ENCODE data around the gene ZNF26.
"Not testable (repeated sequence)": the region's sequence is repeated elsewhere in the genome, so short reads cannot be mapped to it uniquely, and the experiment has no call there.

Gene ZNF26

DNA sequence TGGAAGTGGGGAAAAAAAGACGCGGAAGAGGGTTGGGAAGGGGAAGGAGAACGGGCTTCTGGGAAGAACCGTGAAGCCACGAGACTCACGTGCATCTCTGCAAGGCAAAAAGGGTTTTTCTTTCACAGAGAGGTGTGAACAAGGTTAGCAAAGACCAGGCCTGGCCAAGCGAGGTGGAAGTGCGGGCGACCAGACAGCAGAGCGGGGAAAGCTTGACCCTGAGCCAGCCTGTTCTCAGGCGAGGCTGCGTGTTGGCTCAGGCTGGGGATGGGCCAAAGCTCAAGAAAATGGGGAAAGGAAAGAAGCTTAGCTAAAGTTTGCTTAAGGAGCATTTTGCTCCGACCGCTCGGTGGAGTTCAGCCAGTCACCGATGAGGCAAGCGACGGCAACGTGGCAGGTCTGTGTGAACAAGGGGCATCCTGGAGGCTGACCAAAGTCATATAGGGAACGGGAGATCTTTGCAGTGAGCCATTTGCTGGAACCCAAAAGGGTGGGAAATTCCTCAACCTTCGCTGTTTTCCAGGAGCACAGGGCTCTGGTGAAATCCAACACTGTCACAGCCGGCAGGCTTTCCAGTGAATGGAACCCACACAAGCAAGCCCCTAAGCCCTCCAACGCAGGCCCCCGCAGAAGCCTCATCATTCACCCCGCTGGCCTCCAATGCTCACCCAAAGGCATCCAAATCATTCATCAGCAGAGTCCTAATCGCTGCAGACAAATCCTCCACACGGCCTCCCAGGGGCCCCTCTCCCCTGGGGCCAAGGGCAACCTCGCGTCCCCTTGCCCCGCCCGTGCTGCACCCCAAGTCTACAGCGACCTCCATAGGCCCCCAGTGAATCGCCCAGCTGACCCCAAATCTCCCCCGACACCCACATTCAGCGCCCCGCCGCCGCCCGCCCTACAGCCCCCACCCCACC lies 30.8 kb upstream of the ZNF26 start:
- peak; percentile 65 for DNase-seq

DNA sequence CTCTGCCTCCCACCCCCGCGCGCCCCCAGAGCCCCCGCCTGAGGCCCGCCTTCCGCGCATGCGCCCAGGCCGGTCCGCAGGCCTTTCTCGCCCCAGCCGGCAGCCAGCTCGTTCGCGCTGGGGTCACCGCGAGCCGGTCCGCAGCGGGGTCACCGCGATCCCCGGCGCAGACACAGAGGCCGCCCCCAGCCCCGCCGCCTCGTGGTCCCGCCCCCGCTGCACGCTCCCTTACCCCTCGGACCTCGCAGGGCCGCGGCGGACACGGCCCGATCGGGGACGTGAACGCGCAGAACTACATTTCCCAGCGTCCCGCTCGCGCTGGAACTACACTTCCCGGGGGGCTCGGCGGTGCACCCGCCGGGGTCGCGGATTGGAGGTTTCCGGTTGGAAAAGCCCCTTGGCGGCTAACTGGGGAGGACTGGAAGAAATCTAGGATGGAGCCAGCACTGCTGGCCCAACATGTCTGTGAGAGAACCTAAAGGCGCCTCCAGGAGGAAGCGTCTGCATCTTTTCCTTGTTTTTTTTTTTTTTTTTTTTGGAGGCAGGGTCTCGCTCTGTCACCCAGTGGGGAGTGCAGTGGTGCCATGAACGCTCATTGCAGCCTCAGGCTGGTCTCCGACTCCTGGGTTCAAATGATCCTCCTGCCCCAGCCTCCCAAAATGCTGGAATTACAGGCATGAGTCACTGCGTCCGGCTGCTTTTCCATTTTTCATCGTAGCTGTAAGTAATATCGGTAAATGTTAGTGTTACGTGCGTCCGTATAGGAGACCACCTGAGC lies 30.0 kb upstream of the ZNF26 start, which contains the start of gene ZNF605:
Gene ZNF605, minus strand, starts transcription at position 296 of the 778 bp plus-strand sequence. CDS start 10,671 bp downstream, outside the sequence.
- DNase-seq: peak; percentile 95

DNA sequence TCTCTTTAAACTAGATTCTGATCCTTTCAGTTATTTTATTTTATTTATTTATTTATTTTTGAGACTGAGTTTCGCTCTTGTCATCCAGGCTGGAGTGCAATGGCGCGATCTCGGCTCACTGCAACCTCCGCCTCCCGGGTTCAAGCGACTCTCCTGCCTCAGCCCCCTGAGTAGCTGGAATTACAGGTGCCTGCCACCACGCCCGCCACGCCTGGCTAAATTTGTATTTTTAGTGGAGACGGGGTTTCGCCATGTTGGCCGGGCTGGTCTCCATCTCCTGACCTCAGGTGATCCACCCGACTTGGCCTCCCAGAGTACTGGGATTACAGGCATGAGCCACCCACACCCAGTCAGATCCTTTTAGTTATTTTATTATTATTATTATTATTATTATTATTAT lies 24.4 kb upstream of the ZNF26 start:
- DNase-seq: not testable (repeated sequence)

DNA sequence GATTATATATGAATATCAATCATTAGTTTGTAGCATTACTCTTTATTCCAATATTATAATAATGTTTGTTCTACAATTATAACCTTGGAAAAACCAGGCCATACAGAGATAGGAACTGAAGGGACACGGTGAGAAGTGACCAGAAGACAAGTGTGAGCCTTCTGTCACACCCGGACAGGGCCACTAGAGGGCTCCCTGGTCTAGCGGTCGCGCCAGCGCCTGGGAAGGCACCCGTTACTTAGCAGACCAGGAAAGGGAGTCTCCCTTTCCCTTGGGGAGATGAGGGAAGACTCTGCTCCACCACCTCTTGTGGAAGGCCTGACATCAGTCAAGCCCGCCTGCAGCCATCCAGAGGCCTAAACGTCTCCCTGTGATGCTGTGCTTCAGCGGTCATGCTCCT lies 22.2 kb upstream of the ZNF26 start:
- DNase-seq: not testable (repeated sequence)

DNA sequence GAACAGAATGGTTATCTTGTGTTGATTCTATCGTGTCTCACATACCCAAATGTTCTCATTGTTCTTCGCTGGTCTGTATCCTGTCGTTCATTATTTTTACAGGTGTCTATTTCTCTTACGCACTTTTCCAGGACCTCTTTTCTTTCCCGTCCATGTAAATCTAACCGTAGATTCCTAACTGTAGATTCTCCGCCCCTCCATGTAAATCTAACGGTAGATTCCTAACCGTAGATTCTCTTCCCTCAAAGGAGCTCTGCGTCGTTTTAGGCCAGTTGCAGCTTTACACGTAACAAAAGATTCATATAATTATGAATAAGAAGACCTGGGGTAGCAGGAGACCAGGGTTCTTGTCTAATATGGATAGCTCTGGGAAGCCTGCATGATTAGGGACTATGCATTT lies 20.4 kb upstream of the ZNF26 start:
- DNase-seq: no peak

DNA sequence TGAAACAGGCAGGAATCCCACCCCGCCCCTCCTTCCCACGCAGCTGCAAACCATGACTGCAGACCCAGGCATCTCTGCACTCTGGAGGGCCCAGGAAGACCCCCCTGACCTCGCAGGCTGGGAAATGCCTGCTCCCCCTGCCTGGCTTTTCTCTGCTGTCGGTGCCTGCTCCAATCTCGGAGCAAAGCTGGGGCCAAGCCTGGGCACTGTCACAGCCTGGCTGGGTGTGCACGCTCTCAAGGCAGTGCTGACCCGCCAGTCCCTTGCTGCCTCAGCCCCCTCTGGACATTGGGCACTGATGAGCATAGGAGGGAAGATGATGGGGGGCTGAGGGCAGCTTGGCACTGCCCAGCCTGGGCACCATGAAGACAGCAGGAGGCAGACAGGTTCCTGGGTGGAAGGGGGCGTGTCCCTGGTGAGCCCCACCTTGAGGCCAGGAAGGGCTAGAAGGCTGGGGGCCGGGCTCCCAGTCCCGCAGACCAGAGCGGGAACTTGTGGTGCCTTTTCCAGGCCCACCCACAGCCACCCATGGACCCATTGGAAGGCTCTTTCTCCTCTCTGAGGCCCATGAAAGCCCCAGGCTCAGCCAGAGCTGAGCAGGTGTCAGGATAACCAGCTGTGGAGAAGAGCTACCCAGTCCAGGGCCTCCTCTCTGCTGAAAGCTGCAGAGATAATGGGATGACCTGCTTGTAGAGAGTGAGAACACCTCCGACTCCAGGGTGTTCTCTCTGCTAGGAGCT lies 19.3 kb upstream of the ZNF26 start:
- no peak for DNase-seq

DNA sequence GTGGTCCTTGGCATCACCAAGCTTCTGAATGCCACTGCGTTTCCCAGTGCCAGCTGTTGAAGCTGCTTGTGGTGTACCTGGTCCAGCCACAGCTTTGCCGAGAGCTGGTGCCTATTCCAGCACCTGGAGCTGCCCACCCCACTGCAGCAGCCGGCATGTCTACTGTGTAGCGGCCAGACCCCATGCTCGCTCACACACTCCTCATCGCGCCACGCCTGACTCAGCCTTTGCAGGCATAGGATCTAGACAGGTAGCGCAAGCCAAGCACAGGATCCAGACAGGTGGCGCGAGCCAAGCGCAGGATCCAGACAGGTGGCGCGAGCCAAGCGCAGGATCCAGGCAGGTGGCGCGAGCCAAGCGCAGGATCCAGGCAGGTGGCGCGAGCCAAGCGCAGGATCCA lies 18.4 kb upstream of the ZNF26 start:
- DNase-seq: no peak

DNA sequence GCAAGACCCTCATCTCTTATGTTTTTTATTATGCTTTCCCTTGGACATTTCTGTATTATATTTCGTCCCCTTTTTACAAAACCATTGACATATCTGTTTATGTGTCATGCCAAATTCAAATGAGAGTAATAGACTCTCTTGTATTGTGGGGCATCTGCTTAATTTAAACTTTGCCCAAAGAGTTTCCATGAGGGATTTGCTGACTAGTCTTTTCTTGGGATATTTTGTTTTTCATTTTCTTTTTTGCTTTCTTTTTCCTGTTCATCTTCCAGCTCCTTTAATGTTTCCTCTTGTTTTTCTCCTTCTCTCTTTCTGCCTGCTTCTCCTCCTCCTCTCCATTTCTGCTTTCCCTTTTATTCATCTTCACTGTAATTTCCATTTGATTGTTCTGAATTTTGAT lies 13.8 kb upstream of the ZNF26 start:
- no peak for DNase-seq

DNA sequence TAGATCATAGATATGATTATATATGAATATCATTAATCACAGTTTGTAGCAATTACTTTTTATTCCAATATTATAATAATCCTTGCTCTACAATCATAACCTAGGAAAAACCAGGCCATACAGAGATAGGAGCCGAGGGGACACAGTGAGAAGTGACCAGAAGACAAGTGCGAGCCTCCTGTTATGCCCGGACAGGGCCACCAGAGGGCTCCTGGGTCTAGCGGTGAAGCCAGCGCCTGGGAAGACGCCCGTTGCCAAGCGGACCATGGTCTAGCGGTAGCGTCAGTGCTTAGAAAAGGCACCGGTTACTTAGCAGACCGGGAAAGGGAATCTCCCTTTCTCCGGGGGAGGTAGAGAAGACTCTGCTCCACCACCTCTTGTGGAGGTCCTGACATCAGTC lies 9.3 kb upstream of the ZNF26 start:
- not testable (repeated sequence) for DNase-seq

DNA sequence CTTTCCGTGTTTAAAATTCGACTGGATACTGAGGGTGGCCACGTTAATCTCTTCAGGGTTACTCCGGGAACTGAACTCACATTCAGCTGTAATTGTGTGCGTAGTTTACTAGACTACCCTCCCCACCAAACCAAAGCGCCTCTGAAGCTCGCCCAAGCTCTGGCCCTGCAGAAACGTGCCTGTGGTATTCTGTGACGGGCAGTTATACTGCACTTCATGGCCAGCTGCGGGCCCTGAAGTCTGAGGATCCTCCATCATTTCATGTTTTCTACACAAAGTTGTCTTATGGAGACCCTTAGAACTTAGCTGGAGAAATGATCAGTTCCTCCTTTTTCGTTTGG lies 688 bp downstream of the ZNF26 start:
- no peak for DNase-seq

DNA sequence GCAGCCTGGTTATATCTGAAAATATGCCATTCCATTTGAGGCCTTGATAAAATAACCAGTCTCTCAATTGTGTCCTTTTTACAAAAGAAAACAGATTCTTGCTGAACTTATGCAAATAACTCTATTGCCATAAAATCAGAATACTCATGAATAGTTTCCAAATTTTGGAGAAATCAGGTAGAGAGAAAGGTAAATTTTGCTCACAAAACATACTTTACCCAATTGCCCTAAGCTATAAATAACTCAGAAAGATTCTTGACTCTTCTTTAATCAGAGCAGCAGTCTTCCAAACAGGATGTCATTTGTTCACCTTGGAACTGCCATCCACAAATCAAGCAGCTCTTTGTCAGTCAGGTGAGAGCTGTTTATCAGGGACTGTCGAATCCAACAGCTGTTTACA lies 12.6 kb downstream of the ZNF26 start:
- DNase-seq: no peak

DNA sequence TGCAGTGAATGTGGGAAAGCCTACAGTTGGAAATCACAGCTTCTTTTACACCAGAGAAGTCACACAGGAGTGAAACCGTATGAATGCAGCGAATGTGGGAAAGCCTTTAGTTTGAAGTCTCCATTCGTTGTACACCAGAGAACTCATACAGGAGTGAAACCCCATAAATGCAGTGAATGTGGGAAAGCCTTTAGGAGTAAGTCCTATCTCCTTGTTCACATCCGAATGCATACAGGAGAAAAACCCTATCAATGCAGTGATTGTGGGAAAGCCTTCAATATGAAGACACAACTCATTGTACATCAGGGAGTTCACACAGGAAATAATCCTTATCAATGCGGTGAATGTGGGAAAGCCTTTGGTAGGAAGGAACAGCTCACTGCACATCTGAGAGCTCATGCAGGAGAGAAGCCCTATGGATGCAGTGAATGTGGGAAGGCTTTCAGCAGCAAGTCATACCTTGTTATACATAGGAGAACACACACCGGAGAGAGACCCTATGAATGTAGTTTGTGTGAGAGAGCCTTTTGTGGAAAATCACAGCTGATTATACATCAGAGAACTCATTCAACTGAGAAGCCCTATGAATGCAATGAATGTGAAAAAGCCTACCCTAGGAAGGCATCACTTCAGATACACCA lies 24.6 kb downstream of the ZNF26 start:
- no peak for DNase-seq

DNA sequence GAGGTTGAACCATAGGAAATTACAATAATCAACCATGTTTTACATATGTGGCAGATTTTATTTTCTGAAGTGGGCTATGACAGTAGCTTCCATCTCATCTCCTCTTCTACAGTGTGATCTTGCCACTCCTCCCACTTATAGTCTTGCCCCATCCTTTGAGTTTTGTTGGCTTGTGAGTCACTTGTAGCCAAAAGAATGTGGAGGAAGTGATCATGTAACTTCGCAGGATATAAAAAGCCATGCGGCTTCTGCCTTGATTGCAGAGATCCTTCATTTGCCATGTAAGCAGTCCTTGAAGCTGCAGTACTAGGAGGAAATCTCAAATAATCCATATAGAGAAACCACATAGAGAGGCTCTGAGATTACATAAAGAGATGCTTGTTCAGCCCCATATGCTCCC lies 37.4 kb downstream of the ZNF26 start:
- DNase-seq: no peak

DNA sequence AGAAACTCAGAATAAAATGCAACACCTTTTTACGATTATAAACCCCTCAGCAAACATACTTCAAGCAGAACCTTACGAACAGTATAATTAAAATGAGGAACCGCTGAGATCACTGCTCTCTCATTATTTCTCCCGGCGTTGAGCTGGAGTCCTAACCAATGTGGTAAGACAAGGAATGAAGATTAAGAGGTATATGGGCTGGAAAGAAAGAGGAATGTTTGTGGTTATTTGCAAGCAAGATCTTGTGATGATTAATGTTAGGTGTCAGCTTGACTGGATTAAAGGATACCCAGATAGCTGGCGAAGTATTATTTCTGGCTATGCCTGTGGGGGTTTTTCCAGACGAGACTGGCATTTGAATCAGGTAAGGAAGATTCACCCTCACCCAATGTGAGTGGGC lies 40.8 kb downstream of the ZNF26 start:
- no peak for DNase-seq

DNA sequence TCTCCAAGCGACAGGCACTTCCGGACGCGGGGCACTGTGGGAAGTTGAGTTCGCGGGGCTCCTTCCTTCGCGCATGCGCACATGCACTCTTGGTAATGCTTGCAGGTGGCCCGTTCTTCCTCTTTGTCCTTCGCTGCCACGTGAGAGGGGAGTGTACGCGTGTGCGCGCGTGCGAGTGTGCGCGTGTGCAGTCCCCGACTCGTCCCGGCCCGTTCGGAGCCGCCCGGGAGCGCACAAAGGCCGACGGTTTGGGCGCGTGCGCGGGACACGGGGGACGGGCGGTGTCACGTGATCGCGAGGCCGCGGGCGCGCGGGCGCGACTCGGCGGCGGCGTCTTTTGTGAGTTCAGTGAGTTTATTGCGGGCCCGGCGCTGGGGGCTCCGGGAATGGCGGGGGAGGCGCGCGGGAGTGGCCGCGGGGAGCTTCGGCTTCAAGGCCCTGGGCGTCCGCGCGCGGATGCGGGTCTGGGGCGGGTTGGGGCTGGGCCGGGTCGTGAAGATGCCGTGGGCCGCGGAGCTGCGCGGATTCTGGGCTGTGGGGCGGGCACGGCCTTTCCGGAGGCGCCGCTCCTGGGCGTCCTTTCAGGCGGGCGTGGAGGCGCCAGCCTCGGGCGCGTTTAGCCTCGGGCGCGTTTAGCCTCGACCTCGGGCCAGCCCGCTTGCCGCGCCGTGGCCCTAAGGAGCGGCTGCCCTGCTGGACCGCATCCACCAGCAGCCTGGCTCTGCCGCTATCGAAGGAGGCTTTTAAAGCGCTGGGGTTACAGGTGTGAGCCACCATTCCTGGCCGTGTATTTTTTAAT lies 51.2 kb downstream of the ZNF26 start, which contains the start of gene ZNF84:
Gene ZNF84, plus strand, starts transcription at position 303 of the 799 bp plus-strand sequence. CDS start 3,959 bp downstream, outside the sequence.
- peak; percentile 97 for DNase-seq

DNA sequence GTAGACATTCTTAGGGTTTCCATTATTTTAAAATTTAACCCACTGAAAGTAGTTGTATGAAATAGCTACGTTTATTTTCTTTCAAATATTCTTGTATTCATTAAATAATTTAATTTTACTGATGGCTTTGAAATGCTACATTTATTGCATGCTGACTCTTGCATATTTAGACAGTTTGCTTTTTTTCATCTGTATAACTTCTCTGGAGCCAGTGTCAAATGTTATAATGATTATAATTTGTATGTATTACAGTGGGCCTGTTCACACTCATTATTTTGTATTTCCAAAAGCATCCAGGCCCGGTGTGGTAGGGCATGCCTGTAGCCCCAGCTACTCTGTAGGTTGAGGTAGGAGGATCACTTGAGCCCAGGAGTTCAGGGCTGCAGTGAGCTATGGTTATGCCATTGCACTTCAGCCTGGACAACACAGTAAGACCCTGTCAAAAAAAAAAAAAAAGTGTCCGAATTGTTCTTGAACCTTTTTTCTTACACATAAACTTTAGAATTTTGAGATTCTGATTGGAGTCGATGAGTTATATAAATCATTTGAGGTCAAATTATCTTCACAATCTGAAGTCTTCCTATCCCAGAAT lies 52.0 kb downstream of the ZNF26 start:
- DNase-seq: no peak

DNA sequence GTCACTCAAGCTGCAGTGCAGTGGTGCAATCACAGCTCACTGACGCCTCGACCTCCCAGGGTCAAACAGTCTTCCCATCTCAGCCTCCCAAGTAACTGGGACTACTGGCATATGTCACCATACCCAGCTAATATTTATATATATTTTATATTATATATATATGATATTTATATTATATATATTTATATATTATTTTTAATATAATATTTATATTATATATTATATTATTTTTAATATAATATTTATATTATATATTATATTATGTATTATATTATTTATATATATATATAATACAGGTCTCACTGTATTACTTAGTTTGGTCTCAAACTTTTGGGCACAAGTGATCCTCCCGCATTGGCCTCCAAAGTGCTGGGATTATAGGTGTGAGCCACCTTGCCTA lies 60.5 kb downstream of the ZNF26 start:
- no peak for DNase-seq

DNA sequence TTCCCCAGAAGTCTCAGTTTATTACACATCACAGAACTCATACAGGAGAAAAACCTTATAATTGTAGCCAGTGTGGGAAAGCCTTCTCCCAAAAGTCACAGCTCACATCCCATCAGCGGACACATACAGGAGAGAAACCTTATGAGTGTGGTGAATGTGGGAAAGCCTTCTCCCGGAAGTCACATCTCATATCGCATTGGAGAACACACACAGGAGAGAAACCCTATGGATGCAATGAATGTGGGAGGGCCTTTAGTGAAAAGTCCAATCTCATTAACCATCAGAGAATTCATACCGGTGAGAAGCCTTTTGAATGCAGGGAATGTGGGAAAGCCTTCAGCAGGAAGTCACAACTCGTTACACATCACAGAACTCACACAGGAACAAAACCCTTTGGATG lies 71.3 kb downstream of the ZNF26 start:
- no peak for DNase-seq

DNA sequence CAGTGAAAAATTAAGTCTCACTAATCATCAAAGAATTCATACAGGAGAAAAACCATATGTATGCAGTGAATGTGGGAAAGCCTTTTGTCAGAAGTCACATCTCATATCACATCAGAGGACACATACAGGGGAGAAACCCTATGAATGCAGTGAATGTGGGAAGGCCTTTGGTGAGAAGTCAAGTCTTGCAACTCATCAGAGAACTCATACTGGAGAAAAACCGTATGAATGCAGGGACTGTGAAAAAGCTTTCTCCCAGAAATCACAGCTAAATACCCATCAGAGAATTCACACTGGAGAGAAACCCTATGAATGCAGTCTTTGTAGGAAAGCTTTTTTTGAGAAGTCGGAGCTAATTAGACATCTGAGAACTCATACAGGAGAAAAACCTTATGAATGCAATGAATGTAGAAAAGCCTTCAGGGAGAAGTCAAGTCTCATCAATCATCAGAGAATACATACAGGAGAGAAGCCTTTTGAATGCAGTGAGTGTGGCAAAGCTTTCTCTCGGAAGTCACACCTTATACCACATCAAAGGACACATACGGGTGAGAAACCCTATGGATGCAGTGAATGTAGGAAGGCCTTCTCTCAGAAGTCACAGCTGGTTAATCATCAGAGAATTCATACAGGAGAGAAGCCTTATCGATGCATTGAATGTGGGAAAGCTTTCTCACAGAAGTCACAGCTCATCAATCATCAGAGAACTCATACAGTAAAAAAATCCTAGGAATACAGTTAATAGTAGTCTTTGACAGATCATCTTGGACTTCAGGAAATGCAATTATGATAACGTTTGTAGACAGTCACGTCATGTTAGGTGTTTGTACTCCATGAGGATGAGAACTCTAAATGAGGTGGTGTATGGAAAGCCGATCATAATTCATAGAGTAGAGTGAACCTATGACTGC lies 72.3 kb downstream of the ZNF26 start:
- DNase-seq: no peak

DNA sequence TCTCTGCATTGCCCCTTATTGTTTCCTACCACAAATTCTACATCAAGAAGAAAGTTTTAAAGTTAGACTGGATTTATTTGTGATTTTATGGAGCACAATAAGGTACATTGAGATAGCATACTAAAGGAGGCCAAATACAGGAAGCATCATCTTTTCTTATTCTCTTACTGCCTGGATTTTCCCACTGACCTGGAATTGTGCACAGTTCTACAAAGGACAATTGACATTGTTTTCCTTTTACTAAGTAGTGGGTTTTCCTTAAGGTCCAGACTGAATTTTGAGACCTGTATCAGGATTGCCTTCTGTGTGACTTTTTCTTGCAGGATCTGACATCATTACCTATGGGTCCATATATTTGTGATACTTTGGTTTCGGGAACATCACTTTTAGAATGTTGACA lies 75.8 kb downstream of the ZNF26 start:
- no peak for DNase-seq
